GM21367 (cell line): ENCODE results near the gene MUC6.

ENCODE experiments used
- ATAC-seq: cut with Tn5 transposase; IDR thresholded peaks from one replicate; pipeline ENCODE4 v1.9.1; 2021; ENCODE audit not compliant: unreplicated experiment

Gene MUC6

GRCh38 chr11:971092-971690 lies 65.3 kb downstream of the MUC6 start:
- ATAC-seq = no peak

GRCh38 chr11:970319-970871 lies 66.1 kb downstream of the MUC6 start:
- no peak for ATAC-seq

DNA sequence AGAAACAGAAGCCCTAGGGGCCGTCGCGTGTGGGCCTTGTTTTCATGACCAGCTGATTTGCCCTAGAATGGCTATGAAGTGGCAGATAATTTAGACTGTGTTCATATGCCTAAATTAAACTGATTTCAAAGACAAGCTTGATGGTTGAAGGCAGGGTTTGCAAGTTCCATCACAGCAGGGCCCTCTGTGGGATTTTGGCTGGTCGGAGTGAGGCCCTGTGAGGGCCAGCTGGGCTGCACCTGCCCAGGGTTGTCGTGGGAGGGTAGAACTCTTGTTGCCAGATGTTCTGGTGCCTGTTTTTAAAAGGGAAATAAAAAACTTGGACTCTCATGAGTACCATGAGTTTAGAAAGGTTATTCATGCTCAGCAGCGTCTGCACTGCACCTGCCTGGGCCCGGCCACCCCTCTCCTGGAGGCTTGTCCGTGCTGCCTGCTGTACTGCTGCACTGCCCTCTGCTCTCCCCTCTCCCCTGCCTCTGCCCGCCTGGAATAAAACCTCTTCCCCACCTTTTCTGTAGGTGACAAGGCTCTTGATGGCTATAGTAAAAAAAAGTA lies 66.8 kb downstream of the MUC6 start:
- ATAC-seq = no peak

DNA sequence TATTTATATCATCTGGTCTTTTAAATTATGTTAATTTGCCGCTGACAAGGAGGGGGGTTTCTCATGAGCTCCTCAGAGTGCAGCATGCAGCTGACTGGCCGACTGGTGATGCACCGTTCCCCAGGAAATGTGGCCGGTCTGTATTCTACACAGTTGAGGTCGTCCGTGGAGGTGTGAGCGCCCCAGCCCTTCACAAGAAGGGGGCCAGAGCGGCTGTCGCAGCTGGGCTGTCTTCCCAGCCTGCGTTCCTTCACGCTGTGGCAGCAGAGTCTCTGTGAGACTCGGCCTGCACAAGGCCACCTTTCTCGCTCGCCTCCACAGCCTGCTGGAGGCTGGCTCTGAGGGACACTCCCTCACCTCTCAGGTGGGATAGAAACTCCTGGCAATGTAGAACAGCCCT lies 67.7 kb downstream of the MUC6 start:
- no peak for ATAC-seq

- no peak for ATAC-seq
Measured at GRCh38 chr11:967995-968751, 68.3 kb downstream of the MUC6 start.

GRCh38 chr11:965206-965775 lies 71.2 kb downstream of the MUC6 start:
- no peak for ATAC-seq

DNA sequence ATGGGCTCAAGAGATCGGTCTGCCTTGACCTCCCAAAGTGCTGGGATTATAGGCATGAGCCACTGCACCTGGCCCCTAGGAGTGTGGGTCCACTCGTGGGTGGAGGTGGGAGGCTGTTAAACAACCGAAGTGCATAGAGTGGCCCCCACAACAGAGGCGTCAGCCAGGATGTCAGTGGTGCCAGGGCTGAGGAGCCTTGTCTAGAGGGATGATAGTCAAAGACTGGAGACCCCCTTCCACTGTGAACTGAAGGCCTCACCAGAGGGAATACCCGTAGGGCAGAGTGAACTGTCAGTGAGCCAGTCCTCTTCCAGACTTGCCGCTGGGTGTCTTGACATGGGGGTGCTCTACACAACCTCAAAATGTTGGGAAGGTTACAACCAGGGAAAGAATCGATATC lies 72.7 kb downstream of the MUC6 start:
- ATAC-seq = no peak
